GM18870 (cell line): Measurements from ENCODE around the gene GAST.

Experiments used
- ATAC-seq: cut with Tn5 transposase; IDR thresholded peaks from one replicate; pipeline ENCODE4 v1.9.1; 2021; ENCODE audit warnings: moderate library complexity; ENCODE audit not compliant: unreplicated experiment

The GAST gene

DNA sequence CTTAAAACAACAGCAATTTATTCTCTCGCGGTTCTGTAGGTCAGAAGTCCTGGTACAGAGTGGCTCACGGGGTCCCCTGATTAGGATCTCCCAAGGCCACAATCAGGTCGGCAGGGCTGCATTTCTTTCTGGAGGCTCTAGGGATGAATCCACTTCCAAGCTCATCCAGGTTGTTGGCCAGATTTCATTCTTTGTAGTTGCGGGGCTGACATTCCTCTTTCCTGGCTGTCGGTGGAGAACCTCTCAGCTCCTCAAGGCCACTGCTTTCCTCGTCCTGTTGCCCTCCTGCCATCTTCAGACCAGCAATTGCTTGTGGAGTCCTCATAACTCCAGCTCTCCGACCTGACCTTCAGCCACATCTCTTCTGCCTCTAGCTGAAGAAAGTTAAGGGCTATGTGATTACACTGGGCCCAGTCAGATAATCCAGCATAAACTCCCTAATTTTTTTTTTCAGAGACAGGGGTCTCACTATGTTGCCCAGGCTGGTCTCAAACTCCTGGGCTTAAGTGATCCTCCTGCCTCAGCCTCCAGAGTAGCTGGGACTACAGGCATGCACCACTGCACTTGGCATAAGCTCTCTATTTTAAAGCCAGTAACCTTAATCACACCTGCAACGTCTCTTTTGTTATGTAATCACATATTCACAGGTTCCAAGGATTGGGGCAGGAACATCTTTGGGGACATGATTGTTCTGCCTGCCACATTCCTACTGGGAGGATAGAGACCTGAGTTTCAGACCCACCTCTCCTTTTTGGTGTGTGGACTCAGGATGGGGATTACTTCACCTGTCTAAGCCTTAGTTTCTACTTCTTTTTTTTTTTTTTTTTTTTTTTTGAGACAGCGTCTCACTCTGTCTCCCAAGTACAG, 4.1 kb upstream of the GAST start:
- ATAC-seq: no peak

DNA sequence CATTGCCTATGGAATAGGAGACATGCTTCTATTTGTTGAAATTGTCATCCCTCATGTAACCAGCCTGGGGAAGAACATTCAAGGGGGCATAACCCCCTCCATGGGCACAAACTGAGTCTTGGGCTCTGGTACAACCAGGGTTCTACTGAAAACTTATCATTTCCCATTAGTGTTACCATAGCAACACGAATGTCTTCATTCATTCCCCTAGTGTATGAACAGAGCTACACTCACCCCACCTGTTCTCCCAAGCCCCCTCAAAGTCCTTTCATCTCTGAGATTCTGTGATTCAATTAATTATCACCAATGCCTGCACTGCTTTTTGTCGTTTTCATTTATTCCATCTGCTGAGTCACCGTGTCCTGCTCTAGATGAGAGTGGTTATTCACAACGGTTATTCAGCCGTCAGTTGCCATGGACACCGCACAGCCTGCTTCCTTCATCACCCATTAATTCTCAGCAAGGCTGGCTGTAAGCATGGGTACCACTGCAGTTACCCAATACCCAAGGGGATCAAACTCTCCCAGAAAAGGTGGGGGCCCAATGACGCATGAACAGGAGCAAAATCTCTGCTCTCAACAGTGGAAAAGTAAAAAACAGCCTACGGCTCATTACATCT, 1.6 kb upstream of the GAST start:
- ATAC-seq: no peak

DNA sequence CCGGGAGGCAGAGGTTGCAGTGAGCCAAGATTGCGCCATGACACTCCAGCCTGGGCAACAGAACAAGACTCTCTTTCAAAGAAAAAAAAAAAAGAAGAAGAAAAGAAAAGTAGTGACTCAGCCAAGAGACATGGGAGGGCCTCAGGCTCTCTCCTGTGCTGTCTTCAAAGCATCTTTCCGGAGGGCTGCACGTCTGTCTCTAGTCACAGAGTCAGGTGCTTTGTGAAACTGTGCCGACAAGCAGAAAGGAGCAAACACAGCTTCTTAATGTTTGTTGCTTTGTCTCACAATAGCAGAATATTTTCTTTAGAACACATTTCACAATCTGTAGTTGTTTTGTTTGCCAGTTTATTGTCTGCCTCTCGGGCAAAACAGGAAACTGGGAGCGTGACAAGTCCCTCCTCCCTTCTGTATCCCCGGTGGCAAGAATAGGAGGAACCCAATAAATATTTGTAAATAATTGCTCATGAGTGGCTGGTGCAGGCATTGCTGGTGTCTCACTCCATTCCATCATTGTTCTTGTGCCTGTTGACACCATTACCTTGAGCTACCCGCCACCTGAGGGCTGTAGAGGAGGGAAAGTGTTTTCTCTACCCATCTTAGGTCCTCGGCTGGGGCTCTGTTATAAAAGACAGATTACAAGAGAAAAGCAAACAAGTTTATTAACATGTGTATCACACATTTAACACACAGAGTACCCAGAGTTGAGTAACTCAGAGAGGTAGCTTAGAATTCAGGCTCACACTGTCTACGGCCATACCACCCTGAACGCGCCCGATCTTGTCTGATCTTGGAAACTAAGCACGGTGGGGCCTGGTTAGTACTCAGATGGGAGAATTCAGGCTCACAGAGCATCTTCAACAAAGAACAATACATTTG, 5.5 kb downstream of the GAST start:
- ATAC-seq: no peak

DNA sequence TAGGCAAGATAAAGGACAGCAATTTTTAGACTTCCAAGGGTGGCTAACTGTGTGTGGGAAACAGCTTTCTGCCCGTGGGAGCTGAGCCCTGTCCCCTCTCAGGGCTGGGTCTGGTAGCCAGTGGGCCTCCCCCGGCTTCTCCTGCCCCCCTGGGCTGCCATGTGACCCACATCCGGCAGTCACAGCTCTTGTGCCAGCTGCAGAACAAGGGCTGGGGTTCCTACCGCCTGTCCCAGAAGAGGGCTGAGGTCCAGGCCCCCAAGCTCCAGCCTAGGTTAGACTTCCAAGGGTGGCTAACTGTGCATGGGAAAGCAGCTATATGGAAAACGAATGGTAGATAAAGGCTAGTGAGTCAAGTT, 6.1 kb downstream of the GAST start:
- no peak for ATAC-seq

DNA sequence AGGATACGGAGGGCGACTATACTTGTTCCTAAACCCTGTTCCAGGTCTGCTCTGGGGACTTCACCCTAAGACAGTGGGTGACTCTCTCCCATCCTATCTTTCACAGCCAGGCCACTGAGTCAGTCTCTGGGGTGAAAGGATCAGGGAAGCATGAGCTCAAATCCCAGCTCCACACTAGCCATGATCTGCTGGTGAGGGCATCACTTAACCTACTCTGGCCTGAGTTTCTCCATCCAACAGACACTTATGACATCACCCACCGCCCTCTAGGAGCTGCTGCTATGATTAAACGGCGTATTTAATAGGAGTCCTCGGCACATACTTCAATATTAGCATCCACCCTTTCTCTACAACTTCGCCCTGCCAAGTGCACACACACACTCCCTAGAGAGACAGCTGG, 10.1 kb downstream of the GAST start:
- ATAC-seq: no peak

DNA sequence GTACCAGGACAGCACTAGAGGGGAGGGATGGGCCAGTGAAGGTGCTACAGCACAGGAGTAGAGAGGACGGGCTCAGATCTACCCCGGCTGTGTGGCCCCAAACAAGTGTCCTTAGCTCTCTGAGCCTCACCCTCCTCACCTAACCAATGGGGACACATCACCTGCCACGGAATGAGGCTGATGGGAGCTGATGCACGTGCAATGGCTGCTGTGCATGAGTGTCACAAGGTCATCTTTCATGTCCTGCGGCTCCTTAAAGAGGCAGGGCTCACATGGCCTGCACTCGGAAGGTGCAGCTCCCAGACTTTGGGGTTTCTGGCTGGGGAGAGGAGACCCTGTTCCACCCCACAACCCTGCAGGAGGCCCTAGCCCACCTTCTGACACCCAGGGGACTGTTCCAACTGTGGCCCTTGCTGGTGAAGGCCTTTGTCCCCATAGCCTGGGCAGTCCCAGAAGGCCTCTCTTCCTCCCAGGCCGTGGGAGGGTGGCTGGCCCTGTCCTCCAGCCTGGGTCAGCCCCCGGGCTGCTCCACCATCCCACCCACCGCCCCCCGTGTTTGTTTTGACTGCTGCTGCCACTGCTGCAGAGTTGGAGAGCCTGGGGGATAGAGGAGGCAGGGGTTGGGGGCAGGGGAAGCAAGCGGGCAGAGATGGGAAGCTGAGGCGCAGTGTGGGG, 11.8 kb downstream of the GAST start:
- ATAC-seq: no peak

DNA sequence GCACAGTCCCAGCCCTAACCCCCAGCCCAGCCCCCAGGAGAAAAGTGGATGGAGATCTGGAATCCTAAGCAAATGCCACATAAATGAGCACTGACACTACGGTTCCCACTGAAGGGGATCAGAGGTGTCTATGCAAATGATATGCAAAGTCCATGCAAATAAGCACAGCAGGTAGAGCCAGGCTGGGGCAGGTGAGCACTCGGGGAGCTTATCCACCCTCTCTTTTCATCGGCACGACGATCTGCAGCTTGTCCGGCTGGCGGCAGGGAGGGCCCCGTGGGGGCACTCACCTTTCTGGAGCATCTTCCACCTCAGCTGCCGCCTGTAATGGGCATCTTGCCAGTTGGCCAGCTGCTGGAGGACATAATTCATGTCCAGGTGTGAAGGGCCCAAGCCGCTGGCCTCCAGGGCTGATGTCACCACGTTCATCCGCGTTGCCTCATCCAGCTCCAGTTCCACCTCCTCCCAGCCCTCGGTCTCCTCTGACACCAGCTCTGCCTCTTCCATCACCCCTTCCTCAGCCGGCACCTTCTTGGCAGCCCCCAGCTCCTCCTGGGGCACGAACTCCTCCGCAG, 12.4 kb downstream of the GAST start:
- no peak for ATAC-seq

DNA sequence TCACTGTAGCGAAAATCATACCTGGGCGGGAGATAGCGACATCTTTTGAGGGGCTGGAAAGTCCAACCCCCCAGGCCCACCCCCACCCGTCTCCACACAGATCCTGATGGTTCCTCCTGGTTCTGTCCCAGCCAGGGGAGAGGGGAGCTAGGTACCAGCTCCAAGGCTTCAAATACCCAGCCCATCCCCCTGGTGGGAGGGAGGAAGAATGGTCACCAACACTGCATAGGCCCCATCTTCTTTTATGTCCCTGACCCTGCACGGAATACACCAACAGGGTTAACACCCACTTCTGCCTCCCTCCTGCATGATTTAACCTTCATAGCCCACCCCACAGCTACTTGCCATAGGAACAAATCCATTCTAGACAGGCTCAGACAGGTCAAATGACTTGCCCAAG, 13.0 kb downstream of the GAST start:
- no peak for ATAC-seq

DNA sequence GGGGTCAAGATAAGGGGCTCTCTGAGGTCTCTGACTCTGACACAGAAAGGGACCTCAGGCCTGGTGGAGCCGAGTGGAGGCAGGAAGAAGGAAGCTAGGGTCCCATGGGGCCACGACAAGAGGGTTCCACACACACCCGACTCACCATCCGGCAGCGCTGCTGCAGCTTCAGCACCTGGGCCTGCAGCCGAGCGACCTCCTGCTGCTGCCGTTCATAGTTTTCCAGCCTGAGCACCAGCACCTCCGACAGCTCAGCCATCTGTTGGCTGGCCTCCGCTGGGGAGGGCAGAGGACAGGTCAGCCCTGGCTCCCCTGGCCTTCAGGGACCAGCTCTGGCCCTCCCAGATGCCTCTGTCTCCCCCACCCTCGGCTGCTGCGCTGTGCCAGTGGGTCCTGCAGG, 15.9 kb downstream of the GAST start:
- ATAC-seq: no peak

DNA sequence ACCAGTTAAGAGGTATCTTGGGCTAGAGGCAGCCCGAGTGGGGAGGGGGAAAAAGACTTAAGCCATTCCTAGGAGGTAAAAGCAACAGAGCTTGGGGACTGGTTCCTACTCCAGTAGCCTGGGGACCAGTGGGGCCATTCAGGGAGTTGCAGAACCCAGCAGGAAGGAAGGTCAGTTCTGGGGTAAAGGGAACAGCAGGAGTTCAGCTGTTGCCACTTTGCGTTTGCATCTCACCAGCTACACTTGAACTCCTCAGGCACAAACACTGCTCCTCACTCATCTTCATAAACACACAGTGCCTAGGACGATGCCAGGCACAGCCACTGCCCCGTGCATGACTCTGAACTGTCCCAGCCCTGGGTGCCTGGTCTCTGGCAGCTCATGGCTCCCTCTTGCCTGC, 18.3 kb downstream of the GAST start:
- no peak for ATAC-seq

DNA sequence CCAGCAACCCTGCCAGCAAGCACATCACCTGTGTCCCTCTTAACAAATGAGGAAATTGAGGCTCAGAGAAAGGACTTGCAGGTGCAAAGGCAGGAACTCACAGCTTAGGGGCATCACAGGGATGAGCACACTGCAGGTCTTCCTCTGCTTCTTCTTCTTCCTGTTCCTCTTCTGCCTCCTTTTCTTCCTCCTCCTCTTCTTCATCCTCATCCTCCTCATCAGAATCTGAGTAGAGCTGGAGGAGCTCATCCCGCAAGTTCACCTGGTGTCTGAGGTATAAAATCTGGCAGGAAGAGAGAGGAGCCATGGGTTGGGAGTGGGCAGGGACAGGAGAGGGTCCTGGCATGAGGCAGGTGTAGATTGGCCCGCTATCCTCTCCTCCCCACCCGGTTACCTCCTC, 19.7 kb downstream of the GAST start:
- no peak for ATAC-seq

DNA sequence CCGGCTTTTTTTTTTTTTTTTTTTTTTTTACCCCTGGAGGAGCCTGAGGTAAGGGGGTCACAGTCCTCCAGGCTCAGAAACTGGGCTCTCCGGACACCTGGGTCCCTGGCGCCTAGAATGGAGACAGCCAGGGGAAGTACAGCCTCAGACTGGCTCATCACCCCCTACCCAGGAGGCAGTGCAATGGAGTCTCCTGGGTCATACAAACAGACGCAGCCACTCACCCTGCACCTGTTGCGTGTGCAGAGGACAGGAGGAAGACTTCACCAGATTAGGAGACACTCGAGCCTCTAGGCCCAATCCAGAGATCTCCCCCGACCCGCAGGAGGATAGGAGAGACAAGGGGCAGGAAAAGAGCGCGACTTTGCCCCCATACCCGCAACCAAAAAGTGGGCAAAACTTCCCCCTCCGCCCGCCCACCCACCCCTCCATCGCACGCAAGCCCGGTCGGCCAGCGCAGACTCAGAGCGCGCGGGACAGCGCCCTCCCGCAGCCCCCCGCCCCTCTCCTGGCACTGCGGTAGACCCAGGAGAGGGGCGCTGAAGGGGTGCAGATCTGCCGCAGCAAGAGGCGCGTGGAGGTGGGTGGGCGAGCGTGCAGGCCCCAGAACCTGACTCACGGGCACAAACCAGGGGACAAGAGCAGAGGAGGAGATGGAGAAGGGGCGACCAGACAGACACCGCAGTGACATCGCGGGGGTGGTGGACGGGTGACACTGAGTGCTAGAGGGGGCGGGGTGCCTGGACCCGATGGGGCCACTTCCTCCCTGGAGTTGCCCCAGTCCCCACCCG, 21.4 kb downstream of the GAST start:
- ATAC-seq: no peak

DNA sequence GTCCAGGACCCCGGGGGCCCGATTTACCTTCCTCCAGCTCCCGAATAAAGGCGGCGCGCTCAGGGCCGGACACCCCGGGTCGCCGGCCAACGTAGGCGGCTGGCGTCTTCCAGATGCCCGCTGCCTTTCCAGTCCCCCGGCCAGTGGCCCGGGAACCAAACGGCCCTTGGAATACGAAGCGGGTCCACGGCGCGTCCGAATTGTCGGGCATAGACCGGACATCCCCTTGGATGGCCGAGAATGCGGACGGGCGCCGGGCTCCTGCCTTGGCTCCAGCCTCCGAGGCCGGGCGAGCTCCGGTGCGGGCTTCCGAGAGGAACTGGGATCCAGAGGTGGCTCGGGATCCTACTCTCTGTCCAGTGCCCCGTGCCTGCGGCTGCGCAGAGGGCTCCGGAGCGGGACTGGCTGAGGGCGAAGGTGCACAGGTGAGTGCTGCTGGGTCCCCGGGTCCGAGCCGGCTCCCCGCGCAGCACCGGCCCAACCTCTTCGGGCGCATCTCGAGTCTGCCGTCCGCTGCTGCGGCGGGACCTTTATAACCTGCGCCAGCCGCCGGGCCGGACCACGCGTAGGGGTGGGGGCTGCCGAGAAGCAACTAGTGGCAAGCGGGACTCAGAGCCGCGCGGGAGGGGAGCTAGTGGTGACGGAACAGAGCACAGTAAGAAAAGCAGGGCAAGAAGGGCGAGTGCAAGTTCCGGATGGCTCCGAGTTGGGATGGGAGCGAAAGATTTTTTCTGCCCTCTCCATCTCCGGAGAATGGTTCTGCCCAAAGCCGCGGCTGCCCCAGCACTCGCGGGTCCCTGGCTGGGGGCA, 22.2 kb downstream of the GAST start, which contains the start of gene HAP1:
Gene HAP1, minus strand, starts transcription at position 505 of the 810 bp plus-strand sequence. Its CDS starts 9 bp downstream, at position 496.
- no peak for ATAC-seq

DNA sequence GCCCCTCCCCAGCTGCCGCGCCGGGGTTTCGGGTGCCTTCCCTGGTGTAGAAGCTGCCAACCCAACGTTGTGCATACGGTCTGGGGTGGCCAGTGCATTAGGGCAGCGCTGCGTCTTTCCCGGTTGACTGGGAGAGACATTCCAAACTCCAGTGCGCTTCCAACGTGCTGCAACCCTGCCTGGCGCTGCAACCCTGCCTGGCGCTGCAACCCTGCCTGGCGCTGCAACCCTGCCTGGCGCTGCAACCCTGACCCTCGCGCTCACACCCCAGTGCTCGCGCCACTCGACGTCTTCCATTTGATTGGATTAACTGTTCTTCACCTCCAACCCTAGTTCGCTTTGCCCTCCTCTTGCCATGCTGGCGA, 22.8 kb downstream of the GAST start:
- ATAC-seq: no peak

DNA sequence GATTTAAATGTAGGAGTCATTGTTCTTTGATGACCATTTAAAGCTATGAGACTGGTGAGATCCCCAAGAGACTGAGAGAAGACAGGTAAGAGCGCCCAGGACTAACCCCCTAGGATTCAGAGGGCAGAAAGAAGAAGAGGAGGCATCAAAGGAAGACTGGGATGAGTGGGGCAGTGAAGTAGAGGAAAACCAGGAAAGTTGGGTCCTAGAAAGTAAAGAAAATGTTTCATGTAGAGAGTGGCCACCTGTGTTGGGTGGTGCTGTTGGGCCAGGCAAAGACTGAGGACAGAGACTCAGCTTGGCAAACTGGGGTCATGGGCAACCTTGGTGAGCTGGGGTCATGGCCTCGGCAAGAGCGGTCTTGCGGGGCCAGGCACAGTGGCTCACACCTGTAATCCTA, 23.6 kb downstream of the GAST start:
- ATAC-seq: no peak

DNA sequence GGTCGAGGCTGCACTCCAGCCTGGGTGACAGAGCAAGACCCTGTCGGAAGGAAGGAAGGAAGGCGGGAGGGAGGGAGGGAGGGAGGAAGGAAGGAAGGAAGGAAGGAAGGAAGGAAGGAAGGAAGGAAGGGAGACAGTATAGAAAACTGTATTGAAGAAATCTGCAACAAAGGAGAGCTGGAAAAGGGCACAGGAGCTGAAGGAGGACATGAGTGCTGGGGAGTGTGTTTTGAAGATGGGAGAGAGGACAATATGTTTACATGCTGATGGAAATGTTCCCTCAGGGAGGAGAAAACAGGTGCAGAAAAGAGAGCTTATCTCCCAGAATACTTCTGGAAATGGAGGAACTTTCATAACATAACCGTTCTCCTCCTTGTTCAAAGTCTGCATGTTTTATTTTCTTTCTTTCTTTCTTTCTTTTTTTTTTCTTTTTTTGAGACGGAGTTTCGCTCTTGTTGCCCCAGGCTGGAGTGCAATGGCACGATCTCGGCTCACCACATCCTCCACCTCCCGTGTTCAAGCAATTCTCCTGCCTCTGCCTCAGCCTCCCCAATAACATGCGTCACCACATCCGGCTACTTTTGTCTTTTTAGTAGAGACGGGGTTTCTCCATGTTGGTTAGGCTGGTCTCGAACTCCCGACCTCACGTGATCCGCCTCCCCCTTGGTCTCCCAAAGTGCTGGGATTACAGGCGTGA, 25.0 kb downstream of the GAST start:
- ATAC-seq: no peak

DNA sequence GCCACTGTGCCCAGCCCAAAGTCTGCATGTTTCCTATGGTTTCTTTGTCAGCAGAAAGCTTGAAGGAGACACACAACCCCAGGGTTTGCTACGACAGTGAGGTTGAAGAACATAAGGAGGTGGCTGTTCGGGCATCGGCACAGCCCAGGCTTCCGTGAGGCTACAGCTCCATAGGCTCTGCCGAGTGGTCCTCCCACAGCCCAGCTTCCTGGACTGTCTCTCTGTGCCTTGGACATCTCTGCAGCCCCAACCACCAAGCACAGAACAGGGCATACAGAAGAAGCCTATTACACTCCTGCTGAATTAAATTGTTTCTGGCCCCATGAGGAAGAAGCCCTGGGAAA, 25.5 kb downstream of the GAST start:
- ATAC-seq: no peak

DNA sequence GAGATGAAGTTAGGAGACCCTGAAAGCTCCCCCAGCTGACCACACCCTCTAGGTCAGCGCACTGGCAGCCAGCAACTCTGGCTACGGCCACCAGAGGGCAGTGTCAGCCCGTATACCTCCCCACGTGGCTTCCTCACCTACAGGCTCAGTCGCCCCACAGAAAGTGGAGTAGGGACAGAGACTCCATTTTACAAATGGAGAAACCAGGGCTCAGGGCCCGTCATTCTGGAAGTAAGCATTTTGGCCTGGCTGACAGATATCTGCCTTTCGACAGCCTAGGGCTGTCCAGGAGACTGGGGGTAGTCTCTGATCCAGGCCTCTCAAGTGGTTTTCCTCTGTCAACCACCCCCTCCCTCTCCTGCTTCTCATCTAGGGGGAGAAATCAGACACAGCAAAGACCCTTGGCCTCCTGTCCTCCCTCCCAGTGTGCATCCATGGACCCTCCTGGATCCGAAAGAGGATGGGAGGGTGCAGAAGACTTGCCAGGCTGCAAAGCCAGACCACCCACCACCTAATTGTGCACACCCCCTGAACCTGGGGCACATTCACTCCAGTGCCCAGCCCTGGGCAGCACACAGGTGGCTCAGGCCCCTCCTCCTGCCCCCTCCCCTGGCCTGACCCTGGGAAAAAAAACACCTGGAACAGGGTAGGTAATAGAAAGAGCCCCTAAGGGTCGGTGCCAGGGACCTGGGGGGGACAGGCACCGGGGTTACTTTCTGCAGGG, 26.1 kb downstream of the GAST start:
- ATAC-seq: no peak
